Parathyroid adenoma (tissue), 2 donors: ENCODE measurements around the gene PPP1R16B.

Source experiments
- H2AFZ ChIP-seq: fragments of 300-600 bp; sonication (generic); one replicate; pipeline ENCODE4 v1.7.0; 2017; ENCODE audit warnings: antibody characterized with exemption, mild to moderate bottlenecking
- H3K27ac ChIP-seq: fragments of 300-600 bp; sonication (generic); one replicate; pipeline ENCODE4 v1.7.0; 2017
- H3K27me3 ChIP-seq: fragments of 300-600 bp; sonication (generic); one replicate; pipeline ENCODE4 v1.7.0; 2017; ENCODE audit warnings: low read length; ENCODE audit not compliant: control insufficient read depth, insufficient read depth
- H3K36me3 ChIP-seq: fragments of 300-600 bp; sonication (generic); one replicate; pipeline ENCODE4 v1.7.0; 2017; ENCODE audit warnings: low read length; ENCODE audit not compliant: control insufficient read depth, insufficient read depth
- H3K4me1 ChIP-seq: fragments of 300-600 bp; sonication (generic); one replicate; pipeline ENCODE4 v1.7.0; 2017; ENCODE audit warnings: control low read depth
- H3K4me2 ChIP-seq: fragments of 300-600 bp; sonication (generic); one replicate; pipeline ENCODE4 v1.7.0; 2017; ENCODE audit warnings: low read length
- H3K4me3 ChIP-seq: fragments of 300-600 bp; sonication (generic); one replicate; pipeline ENCODE4 v1.7.0; 2017; ENCODE audit warnings: low read depth, low read length
- H3K79me2 ChIP-seq: fragments of 300-600 bp; sonication (generic); one replicate; pipeline ENCODE4 v1.7.0; 2017; ENCODE audit warnings: control low read depth
- H3K9ac ChIP-seq: fragments of 300-600 bp; sonication (generic); one replicate; pipeline ENCODE4 v1.7.0; 2017; ENCODE audit warnings: mild to moderate bottlenecking
- H3K9me3 ChIP-seq: fragments of 300-600 bp; sonication (generic); one replicate; pipeline ENCODE4 v1.7.0; 2017; ENCODE audit warnings: low read length; ENCODE audit not compliant: control insufficient read depth
- CTCF ChIP-seq: fragments of 300-600 bp; sonication (generic); IDR thresholded peaks from one replicate; pipeline ENCODE4 v1.7.0; 2017; ENCODE audit warnings: antibody characterized with exemption, mild to moderate bottlenecking
- donor health status: primary hyperparathyroidism.

PPP1R16B gene

GRCh38 chr20:38883081-38883980, 77.8 kb downstream of the PPP1R16B start:
- H3K4me3 ChIP-seq = no peak overlapping the region
- H3K27ac ChIP-seq = no peak overlapping the region
- peaks cover 3% of the 10 kb centered on the region for H3K4me1 ChIP-seq
- no peak for TF ChIP-seq CTCF
- H3K27me3 ChIP-seq = no peaks in the 10 kb centered on the region
- no peaks in the 10 kb centered on the region for H3K9me3 ChIP-seq
- H3K4me2 ChIP-seq = no peak overlapping the region
- H3K36me3 ChIP-seq = no peaks in the 10 kb centered on the region
- no peak overlapping the region for H3K9ac ChIP-seq
- no peaks in the 10 kb centered on the region for H3K79me2 ChIP-seq
- H2AFZ ChIP-seq = no peak overlapping the region

- Histone ChIP-seq H3K79me2 (no peaks in the 10 kb centered on the region), H3K9me3 (no peaks in the 10 kb centered on the region), H3K4me1 (peaks cover 3% of the 10 kb centered on the region), H3K9ac (no peak overlapping the region), H3K27ac (no peak overlapping the region), H3K4me3 (no peak overlapping the region), H3K27me3 (no peaks in the 10 kb centered on the region), H3K4me2 (no peak overlapping the region), H3K36me3 (no peaks in the 10 kb centered on the region), H2AFZ (no peak overlapping the region)
- no peak for TF ChIP-seq CTCF
Measured at GRCh38 chr20:38883981-38884733, 78.7 kb downstream of the PPP1R16B start.

GRCh38 chr20:38885357-38885756, 79.9 kb downstream of the PPP1R16B start:
- no peak for TF ChIP-seq CTCF
- no peak overlapping the region for H3K27ac ChIP-seq
- H3K27me3 ChIP-seq = no peaks in the 10 kb centered on the region
- no peaks in the 10 kb centered on the region for H3K79me2 ChIP-seq
- no peak overlapping the region for H2AFZ ChIP-seq
- no peaks in the 10 kb centered on the region for H3K9me3 ChIP-seq
- H3K4me1 ChIP-seq = peaks cover 3% of the 10 kb centered on the region
- no peak overlapping the region for H3K4me3 ChIP-seq
- no peak overlapping the region for H3K9ac ChIP-seq
- H3K36me3 ChIP-seq = no peaks in the 10 kb centered on the region
- no peak overlapping the region for H3K4me2 ChIP-seq

- H3K27me3 ChIP-seq = no peaks in the 10 kb centered on the region
- no peak overlapping the region for H3K4me2 ChIP-seq
- no peak overlapping the region for H2AFZ ChIP-seq
- H3K27ac ChIP-seq = no peak overlapping the region
- H3K9ac ChIP-seq = no peak overlapping the region
- no peak overlapping the region for H3K4me3 ChIP-seq
- no peak for TF ChIP-seq CTCF
- no peaks in the 10 kb centered on the region for H3K79me2 ChIP-seq
- peaks cover 3% of the 10 kb centered on the region for H3K4me1 ChIP-seq
- no peaks in the 10 kb centered on the region for H3K36me3 ChIP-seq
- H3K9me3 ChIP-seq = no peaks in the 10 kb centered on the region
Measured at GRCh38 chr20:38888059-38888831, 82.7 kb downstream of the PPP1R16B start.
